ENCODE data around the gene DOP1B.
"Not testable (repeated sequence)": the region's sequence is repeated elsewhere in the genome, so short reads cannot be mapped to it uniquely, and the experiment has no call there.

Gene DOP1B

GRCh38 chr21:36156815-36157670 is at the start of gene DOP1B:
Gene DOP1B, plus strand, starts transcription at chr21:36156824. Its CDS starts 7,910 bp downstream, at chr21:36164734.
- no peak for DNase-seq (ENCODE audit: low spot score)

GRCh38 chr21:36109868-36110267 is 46.8 kb upstream of the DOP1B start:
- no peak for DNase-seq (ENCODE audit: low spot score)

- DNase-seq (ENCODE audit: low spot score) = no peak
Measured at GRCh38 chr21:36111238-36111637, 45.4 kb upstream of the DOP1B start.

- DNase-seq (ENCODE audit: low spot score) = no peak
Measured at GRCh38 chr21:36113647-36114428, 42.8 kb upstream of the DOP1B start.

- no peak for DNase-seq (ENCODE audit: low spot score)
Measured at GRCh38 chr21:36115138-36115730, 41.4 kb upstream of the DOP1B start.

- no peak for DNase-seq (ENCODE audit: low spot score)
Measured at GRCh38 chr21:36117286-36117741, 39.3 kb upstream of the DOP1B start.

- DNase-seq (ENCODE audit: low spot score) = no peak
Measured at GRCh38 chr21:36120304-36120888, 36.2 kb upstream of the DOP1B start.

- DNase-seq (ENCODE audit: low spot score) = no peak
Measured at GRCh38 chr21:36122977-36123376, 33.6 kb upstream of the DOP1B start.

- no peak for DNase-seq (ENCODE audit: low spot score)
Measured at GRCh38 chr21:36124395-36124794, 32.2 kb upstream of the DOP1B start.

GRCh38 chr21:36125512-36126207 is 31.0 kb upstream of the DOP1B start:
- DNase-seq (ENCODE audit: low spot score) = peak; percentile 62

GRCh38 chr21:36126208-36126565 is 30.4 kb upstream of the DOP1B start:
- DNase-seq (ENCODE audit: low spot score) = no peak

GRCh38 chr21:36126621-36127110 is 30.0 kb upstream of the DOP1B start:
- DNase-seq (ENCODE audit: low spot score) = no peak

- no peak for DNase-seq (ENCODE audit: low spot score)
Measured at GRCh38 chr21:36127250-36127904, 29.2 kb upstream of the DOP1B start.

- no peak for DNase-seq (ENCODE audit: low spot score)
Measured at GRCh38 chr21:36127977-36128376, 28.6 kb upstream of the DOP1B start.

GRCh38 chr21:36129219-36129618 is 27.4 kb upstream of the DOP1B start:
- no peak for DNase-seq (ENCODE audit: low spot score)

GRCh38 chr21:36130414-36130762 is 26.2 kb upstream of the DOP1B start:
- DNase-seq (ENCODE audit: low spot score) = not testable (repeated sequence)

- not testable (repeated sequence) for DNase-seq (ENCODE audit: low spot score)
Measured at GRCh38 chr21:36130839-36131238, 25.8 kb upstream of the DOP1B start.

- DNase-seq (ENCODE audit: low spot score) = no peak
Measured at GRCh38 chr21:36132696-36133095, 23.9 kb upstream of the DOP1B start.

GRCh38 chr21:36134803-36135390 is 21.7 kb upstream of the DOP1B start, which contains the start of gene CBR3:
Gene CBR3, plus strand, starts transcription at chr21:36135079. Its CDS starts 114 bp downstream, at chr21:36135193.
- DNase-seq (ENCODE audit: low spot score) = no peak

- peak; percentile 77 for DNase-seq (ENCODE audit: low spot score)
Measured at GRCh38 chr21:36135391-36136102, 21.1 kb upstream of the DOP1B start.
